HFF-Myc (cell line): ENCODE data around the gene ANXA1.

Experiments used
- DNase-seq: peaks from one replicate; pipeline ENCODE4 v3.0.0-alpha.2; 2011; ENCODE audit warnings: low read depth; ENCODE audit errors: extremely low read depth
- H3K4me3 ChIP-seq: replicated peaks from 2 replicates; pipeline ENCODE4 v1.5.1; 2011; ENCODE audit warnings: low read depth, mild to moderate bottlenecking, control low read depth, low read length
- TF ChIP-seq, protein P1 (sequence below): IDR thresholded peaks from 2 replicates; pipeline ENCODE4 v1.5.1; 2012; ENCODE audit warnings: mild to moderate bottlenecking, low read depth, low read length, control low read depth; ENCODE audit errors: missing control alignments

ANXA1 gene

DNA sequence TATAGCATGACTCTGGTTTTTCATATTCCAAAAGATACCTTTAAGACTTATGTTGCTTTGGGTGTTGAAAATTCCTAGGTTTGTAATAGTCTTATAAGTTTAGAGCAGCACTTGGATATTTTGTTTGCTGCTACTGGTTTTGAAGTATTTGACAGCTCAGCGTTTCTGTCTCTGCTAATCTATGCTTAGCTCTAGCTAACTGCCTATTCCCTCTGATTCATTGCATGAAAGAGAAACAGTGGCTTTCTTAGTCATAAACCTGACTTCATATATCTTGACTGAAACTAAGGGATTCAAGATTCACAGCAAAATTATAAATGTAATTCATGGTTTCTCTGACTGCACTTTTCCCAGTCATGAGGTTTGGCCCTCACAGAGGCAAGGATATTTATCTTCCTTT, 35.6 kb upstream of the ANXA1 start:
- DNase-seq, result no peak
- TF ChIP-seq, protein P1, sequence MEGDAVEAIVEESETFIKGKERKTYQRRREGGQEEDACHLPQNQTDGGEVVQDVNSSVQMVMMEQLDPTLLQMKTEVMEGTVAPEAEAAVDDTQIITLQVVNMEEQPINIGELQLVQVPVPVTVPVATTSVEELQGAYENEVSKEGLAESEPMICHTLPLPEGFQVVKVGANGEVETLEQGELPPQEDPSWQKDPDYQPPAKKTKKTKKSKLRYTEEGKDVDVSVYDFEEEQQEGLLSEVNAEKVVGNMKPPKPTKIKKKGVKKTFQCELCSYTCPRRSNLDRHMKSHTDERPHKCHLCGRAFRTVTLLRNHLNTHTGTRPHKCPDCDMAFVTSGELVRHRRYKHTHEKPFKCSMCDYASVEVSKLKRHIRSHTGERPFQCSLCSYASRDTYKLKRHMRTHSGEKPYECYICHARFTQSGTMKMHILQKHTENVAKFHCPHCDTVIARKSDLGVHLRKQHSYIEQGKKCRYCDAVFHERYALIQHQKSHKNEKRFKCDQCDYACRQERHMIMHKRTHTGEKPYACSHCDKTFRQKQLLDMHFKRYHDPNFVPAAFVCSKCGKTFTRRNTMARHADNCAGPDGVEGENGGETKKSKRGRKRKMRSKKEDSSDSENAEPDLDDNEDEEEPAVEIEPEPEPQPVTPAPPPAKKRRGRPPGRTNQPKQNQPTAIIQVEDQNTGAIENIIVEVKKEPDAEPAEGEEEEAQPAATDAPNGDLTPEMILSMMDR, result no peak
- H3K4me3 ChIP-seq, result no peak overlapping the region

DNA sequence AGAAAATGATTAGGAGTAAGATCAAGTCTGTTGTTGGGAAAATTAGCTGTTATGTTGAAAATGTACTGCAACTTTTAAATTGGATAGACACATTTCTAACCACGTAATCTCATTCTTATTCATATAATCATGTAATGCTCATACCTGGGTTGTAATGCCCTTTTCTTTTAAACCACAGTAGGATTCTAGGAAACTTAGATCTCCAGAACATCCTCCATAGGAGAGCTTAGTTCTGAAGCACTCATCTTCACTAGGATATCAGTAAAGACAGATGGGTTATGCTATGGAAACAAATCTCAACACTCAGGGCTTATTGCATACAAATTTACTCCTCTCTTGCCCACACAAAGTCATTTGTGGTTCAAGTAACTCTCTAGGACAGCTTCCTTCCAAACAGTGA, 34.8 kb upstream of the ANXA1 start:
- DNase-seq, result no peak
- H3K4me3 ChIP-seq, result no peak overlapping the region
- TF ChIP-seq, protein P1, result no peak

- DNase-seq, result no peak
- TF ChIP-seq, protein P1, result no peak
These were observed 33.4 kb upstream of the ANXA1 start for GRCh38 chr9:73118286-73118685.

GRCh38 chr9:73118898-73119554, 32.6 kb upstream of the ANXA1 start:
- no peak for DNase-seq
- no peak overlapping the region for H3K4me3 ChIP-seq
- TF ChIP-seq, protein P1, result no peak

More at GRCh38 chr9:73118286-73118685, 33.4 kb upstream of the ANXA1 start:
- H3K4me3 ChIP-seq, result no peak overlapping the region

DNA sequence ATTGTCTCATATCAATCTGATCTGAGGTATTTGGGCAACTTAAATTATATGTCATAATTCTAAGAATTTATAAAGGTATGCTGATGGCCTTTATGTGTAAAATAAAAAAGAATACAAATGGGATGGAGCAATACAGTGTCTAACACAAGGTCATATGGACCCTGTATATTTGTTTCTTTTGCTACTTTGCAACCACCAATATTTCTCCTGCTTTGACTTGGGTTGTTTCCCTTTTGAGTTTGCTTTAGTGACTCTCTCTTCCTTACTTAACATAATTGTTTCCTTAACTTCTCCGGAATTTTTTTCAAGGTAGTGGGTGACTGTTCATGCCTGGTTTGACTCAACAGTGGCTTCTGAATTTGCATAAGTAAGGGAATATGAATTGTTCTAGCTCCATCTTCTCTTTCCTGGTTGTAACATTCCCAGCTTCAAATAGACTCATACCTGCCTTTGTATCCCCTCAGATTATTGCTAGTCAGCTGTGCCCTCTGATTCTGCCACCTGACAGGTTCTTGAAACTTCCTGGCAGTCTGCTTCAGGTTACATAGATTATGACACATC, 30.2 kb upstream of the ANXA1 start:
- no peak for DNase-seq
- no peak overlapping the region for H3K4me3 ChIP-seq
- TF ChIP-seq, protein P1, result no peak

GRCh38 chr9:73125651-73126050, 26.0 kb upstream of the ANXA1 start:
- no peak overlapping the region for H3K4me3 ChIP-seq
- no peak for DNase-seq
- TF ChIP-seq, protein P1, result no peak
